DMS153 treated with DMSO at 0.1 percent for 48 hours (cell line): ENCODE data around the gene RNASEH2B.

Experiments
- DNase-seq: peaks from one replicate; lab custom pipeline; 2025; ENCODE audit not compliant: unreplicated experiment; lab: John Stamatoyannopoulos, UW

Gene RNASEH2B

DNA sequence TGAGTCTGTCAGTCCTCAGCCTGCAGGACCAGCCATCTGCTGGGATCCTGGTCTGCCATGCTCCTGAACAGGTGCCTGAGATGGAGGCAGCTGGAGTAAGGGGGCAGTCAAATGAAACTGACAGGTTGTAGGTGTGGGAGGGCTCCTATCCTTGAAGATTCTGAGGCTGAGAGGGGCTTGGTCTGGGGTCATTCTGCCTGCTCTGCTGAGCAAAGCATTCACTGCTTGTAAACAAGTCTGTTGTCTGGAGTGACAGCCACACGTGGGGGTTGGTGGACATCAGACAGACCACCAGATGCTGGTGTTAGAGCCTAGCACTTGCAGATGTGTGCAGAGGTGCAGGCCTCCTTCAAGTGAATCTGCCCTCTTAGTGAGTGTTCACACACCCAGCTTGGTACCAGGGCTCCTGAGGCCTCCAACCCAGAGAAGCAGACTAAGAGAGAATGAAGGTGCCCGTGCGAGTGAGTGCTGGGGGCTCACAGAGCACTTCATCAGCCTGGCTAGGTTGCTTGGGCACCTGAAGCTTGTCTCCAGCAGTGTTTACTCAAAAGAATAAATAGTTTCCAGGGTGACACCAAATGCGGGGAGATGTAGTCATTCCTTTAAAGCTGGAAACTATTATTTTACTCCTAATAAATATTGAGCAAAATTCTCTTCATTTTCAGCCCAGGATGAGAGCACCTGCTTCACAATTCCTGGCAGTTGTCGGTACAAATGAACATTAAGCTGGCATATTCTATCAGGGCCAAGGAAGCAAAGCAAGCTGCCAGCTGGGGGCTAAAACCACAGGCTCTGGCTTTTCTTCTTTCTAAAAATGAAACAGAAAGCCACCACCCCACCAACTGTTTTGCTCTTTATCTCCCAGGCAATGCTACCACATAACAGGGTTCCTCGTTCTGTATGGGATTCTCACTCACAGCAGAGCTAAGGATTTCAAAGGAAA, 82.3 kb downstream of the RNASEH2B start:
- DNase-seq, result no peak

GRCh38 chr13:50993371-50993770, 83.8 kb downstream of the RNASEH2B start:
- DNase-seq, result no peak

DNA sequence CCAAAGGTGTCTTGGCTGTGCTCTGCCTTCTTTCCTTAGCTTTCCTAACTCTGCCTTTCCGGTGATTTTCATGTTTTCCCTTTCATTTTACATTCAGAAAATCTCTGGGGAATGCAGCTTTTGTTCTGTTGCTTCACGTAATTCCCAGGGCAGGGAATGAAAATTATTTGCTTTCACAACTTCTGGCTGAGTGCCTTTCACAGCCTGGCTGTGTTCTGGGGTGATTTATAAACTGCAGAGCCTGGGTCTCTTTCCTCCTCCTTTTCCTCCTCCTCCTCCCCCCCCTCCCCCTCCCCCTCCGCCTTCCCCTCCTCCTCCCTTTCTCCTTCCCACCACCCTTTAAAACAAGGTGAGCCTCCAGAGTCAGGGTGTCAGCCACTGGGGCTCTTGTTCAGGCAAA, 84.3 kb downstream of the RNASEH2B start:
- no peak for DNase-seq

DNA sequence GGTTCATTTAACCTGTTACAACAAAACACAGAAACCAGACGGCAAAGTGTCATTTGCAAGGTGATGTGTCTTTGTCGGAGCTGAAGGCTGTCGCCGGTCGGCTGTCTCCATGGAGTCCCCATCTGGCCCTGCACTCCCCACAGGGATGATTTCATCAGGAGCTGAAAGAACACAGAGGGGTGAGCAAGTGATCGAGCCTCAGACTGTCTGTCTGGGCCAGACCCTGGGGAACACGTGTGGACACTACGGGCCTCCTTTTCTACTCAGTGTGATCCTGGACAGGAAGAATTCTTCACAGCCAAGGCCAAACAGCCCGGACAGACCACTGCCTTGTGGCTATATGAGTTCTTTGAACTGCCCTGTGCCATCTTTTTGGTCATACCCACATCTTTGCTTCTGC, 85.1 kb downstream of the RNASEH2B start:
- DNase-seq, result no peak

- DNase-seq, result no peak
These were observed 86.3 kb downstream of the RNASEH2B start for GRCh38 chr13:50995854-50996253.

- DNase-seq, result no peak
These were observed 88.7 kb downstream of the RNASEH2B start for GRCh38 chr13:50998326-50998725.

GRCh38 chr13:50999641-51000040, 90.0 kb downstream of the RNASEH2B start:
- no peak for DNase-seq

DNA sequence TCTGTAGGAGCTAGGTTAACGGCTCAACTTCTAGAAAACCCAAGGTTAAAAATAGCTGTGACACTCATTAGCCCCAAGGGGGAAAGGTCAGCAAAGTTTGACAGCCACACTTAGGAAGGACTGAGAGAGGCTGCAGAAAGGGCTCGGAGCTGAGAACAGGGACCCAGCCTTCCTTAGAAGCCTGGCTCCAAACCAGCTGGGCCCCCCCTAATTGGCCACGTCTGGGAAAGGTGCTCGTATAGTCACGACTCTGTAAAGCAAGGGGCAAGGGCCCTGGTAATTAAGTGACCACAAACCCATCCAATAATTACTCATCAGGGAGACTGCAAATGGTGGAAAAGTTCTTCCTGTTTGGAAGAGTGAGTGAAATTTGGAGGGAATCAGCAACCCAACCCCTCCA, 90.5 kb downstream of the RNASEH2B start:
- no peak for DNase-seq

DNA sequence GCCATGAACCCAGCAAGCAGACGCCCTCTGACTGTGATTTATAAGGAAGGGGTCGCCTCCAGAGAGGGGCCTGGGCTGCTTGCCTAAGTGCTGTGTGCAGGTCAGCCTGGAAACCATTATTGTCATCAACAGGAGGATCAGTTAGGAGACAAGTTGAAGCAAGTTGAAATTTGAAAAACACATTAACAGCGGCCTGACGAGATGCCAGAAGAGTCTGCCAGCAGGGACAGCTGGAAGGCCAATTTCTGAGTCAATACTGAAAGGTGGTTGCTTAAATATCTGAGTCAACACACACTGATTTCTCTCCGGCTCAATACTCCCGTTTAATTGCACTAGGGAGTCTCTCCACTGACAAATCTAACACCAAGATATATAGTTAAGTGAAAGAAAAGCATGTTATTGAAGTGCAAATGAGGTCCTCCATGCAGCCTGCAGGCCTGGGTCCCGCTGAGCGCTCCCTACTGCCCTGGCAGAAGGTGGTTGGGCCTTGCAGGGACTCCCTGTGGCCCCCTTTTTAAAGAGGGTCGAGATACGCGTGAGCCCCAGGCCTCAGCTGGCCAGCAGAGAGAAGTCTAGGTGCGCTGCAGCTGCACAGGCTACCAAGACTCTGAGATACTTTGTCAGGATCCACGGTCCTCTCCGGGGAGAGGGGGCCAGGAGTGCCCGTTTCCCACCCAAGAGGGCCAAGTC, 91.1 kb downstream of the RNASEH2B start:
- DNase-seq, result peak; percentile 73

DNA sequence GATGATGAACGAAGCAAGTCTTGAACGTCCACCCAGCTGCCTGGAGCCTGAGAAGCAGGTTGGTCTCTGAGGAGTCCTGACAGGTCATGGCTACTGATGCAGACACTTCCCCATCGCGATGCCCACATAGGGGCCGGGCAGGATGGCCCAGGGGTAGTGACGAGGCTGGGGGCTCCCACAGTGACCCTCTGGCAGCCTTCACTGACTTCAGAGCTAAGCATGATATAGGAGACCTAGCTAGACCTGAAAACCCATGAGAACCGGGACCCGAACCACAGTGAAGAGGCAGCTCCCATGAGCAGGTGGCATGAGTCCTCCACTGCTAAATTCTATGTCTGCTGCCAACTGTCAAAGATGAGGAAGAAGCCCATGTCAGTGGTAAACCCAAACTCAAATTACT, 91.7 kb downstream of the RNASEH2B start:
- no peak for DNase-seq

- DNase-seq, result no peak
These were observed 93.1 kb downstream of the RNASEH2B start for GRCh38 chr13:51002736-51003135.

GRCh38 chr13:51003642-51004041, 94.1 kb downstream of the RNASEH2B start:
- no peak for DNase-seq

DNA sequence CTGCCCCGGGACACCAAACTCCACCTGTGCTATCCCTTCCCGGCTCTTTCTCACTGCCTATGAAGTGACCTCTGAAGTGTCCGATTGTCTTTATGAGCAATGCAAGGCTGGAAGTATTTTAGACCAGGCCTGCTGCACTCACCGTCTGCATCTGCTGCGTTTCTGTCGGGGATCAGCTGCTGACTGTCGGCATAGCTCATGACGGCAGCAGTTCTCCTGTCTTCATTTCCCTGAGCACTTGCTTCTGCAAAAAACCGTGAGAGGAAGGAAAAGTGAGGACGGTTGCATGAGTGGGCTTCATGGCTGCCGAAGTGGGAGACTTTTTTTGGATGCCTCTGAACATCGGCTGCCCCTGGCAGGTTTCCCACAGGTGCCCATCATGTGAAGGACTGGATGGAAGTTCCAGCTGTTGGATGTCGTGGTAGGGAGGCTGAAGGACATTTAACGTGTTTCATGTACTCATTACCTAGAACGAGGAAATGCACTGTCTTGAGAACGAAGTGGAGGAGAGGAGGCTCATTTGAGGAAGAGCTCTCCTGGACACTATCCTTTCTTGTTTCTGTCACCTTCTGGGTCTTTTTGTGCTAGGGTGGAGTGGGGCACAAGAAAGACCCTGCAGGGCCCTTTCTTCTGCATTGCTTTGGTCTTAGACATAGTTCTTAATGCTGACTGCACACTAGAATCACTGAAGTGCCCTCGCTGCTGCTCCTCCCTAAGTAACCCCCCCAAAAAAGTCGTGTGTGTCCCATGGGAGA, 94.7 kb downstream of the RNASEH2B start:
- DNase-seq, result no peak

DNA sequence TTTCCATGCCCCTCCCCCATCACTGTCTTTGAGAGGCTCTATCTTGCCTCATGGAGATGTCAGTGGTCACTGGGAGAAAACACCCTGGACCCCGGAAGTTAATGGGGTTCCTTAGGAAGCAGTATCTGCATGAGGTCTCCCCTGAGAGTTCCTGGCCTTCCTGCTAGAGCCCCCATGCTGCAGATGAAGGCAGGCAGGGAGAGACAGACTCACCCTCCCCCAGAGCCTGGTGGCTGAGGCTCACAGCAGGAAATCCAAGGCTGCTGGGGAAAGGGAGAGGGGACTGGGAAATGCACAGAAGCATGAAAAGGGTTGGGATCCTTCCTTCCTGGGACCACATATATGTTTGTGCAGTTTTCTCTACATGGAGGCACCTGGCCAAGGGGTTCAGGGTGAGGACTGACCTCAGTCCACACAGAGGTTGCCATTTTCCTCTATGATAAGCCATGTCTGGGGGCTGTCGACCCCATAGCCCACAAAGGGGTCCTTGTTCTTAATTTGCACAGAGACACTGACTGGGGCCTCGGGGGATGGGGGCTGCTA, 95.4 kb downstream of the RNASEH2B start:
- DNase-seq, result no peak

DNA sequence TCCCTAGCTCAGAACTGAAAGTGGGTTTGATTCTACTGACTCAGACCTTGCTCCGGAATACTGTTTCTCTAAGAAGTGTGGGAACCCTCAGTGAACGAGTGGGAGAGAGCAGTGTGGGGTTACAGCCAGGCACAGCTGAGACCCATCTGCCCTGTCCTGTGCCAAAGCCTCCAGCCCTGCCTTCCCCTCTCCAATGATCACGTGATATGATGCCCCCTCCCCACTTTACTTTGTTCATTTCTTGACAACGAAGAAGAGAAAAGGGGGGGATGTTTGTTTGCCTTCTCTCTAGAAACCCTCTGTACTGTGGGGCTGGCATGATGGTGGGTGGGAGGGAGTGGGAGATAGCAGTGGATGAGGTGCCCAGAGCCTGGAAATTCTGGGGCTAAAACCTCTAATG, 96.0 kb downstream of the RNASEH2B start:
- DNase-seq, result no peak
